Stimulated activated CD8-positive, alpha-beta memory T cell treated with anti-CD3 and anti-CD28 coated beads, Interleukin-7, amount 100 ng/mL, for 24 hours (primary cell): ENCODE measurements around the gene C3orf52.

Experiments used
- DNase-seq: peaks from one replicate; pipeline ENCODE4 v3.0.0-alpha.2; 2020; ENCODE audit warnings: low read depth

The C3orf52 gene

GRCh38 chr3:112086875-112087524 lies 811 bp downstream of the C3orf52 start:
- no peak for DNase-seq

GRCh38 chr3:112087746-112088145 lies 1.6 kb downstream of the C3orf52 start:
- no peak for DNase-seq

GRCh38 chr3:112088944-112089343 lies 2.8 kb downstream of the C3orf52 start:
- no peak for DNase-seq

GRCh38 chr3:112089956-112090886 lies 4.0 kb downstream of the C3orf52 start:
- DNase-seq = no peak

- DNase-seq = no peak
Measured at GRCh38 chr3:112090887-112091586, 4.8 kb downstream of the C3orf52 start.

- DNase-seq = no peak
Measured at GRCh38 chr3:112092496-112093179, 6.4 kb downstream of the C3orf52 start.

GRCh38 chr3:112093180-112093522 lies 7.0 kb downstream of the C3orf52 start:
- no peak for DNase-seq

- no peak for DNase-seq
Measured at GRCh38 chr3:112095731-112096130, 9.5 kb downstream of the C3orf52 start.

GRCh38 chr3:112096176-112096575 lies 10.0 kb downstream of the C3orf52 start:
- no peak for DNase-seq

GRCh38 chr3:112097378-112097777 lies 11.2 kb downstream of the C3orf52 start:
- no peak for DNase-seq

- DNase-seq = no peak
Measured at GRCh38 chr3:112101916-112102315, 15.7 kb downstream of the C3orf52 start.

GRCh38 chr3:112104774-112105173 lies 18.6 kb downstream of the C3orf52 start:
- no peak for DNase-seq

GRCh38 chr3:112109322-112109721 lies 23.1 kb downstream of the C3orf52 start:
- no peak for DNase-seq

GRCh38 chr3:112111785-112112402 lies 25.7 kb downstream of the C3orf52 start:
- DNase-seq = no peak

GRCh38 chr3:112114576-112115160 lies 28.5 kb downstream of the C3orf52 start:
- no peak for DNase-seq

GRCh38 chr3:112115161-112115739 lies 29.1 kb downstream of the C3orf52 start:
- no peak for DNase-seq

- DNase-seq = no peak
Measured at GRCh38 chr3:112115806-112116383, 29.7 kb downstream of the C3orf52 start.

GRCh38 chr3:112116748-112117186 lies 30.6 kb downstream of the C3orf52 start:
- no peak for DNase-seq

- DNase-seq = no peak
Measured at GRCh38 chr3:112117415-112117814, 31.2 kb downstream of the C3orf52 start.

- no peak for DNase-seq
Measured at GRCh38 chr3:112117841-112118571, 31.8 kb downstream of the C3orf52 start.
